GM12873 (cell line): ENCODE results near the gene TTYH1.
A peak's percentile ranks its signal among the peaks of the same experiment; 100 is the strongest.

ENCODE experiments used
- TF ChIP-seq, protein P1 (sequence below): IDR thresholded peaks from 2 replicates; pipeline ENCODE4 v1.5.1; 2012; ENCODE audit warnings: low read depth, mild to moderate bottlenecking, moderate library complexity, low read length, control low read depth; ENCODE audit not compliant: insufficient read depth; ENCODE audit errors: missing control alignments

Gene TTYH1

GRCh38 chr19:54462655-54463530, 47.6 kb downstream of the TTYH1 start:
- TF ChIP-seq, protein P1, sequence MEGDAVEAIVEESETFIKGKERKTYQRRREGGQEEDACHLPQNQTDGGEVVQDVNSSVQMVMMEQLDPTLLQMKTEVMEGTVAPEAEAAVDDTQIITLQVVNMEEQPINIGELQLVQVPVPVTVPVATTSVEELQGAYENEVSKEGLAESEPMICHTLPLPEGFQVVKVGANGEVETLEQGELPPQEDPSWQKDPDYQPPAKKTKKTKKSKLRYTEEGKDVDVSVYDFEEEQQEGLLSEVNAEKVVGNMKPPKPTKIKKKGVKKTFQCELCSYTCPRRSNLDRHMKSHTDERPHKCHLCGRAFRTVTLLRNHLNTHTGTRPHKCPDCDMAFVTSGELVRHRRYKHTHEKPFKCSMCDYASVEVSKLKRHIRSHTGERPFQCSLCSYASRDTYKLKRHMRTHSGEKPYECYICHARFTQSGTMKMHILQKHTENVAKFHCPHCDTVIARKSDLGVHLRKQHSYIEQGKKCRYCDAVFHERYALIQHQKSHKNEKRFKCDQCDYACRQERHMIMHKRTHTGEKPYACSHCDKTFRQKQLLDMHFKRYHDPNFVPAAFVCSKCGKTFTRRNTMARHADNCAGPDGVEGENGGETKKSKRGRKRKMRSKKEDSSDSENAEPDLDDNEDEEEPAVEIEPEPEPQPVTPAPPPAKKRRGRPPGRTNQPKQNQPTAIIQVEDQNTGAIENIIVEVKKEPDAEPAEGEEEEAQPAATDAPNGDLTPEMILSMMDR, result peak; percentile 29

DNA sequence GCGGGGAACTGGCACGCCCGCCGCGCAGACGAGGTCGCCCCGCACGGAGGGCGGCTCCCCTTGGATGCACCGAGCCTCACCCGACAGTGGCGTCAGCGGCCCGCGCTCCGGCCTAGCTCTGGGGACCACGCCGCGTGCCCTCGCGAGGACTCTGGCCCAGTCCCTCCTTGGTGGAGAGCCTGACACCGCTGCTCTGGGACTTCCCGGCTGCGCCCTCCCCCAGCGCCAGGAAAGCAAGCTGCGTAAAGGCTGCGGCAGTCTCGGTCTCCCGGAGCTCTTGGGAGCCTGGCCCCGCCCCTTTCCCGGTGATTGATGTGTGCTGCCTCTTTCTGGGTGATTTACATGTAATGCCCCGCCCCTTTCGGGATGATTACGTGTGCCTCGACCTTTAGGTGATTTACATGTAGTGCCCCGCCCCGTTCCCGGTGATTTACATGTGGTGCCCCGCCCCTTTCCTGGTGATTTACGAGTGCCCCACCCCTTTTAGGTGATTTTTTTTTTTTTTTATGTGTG, 48.3 kb downstream of the TTYH1 start, which contains the start of gene LENG9:
TSS of gene LENG9 (minus strand) at position 248 of the 513 bp plus-strand sequence. CDS start 252 bp downstream, outside the sequence.
- TF ChIP-seq, protein P1, result no peak

- TF ChIP-seq, protein P1, result no peak
These were observed 48.9 kb downstream of the TTYH1 start for GRCh38 chr19:54464044-54464629.

DNA sequence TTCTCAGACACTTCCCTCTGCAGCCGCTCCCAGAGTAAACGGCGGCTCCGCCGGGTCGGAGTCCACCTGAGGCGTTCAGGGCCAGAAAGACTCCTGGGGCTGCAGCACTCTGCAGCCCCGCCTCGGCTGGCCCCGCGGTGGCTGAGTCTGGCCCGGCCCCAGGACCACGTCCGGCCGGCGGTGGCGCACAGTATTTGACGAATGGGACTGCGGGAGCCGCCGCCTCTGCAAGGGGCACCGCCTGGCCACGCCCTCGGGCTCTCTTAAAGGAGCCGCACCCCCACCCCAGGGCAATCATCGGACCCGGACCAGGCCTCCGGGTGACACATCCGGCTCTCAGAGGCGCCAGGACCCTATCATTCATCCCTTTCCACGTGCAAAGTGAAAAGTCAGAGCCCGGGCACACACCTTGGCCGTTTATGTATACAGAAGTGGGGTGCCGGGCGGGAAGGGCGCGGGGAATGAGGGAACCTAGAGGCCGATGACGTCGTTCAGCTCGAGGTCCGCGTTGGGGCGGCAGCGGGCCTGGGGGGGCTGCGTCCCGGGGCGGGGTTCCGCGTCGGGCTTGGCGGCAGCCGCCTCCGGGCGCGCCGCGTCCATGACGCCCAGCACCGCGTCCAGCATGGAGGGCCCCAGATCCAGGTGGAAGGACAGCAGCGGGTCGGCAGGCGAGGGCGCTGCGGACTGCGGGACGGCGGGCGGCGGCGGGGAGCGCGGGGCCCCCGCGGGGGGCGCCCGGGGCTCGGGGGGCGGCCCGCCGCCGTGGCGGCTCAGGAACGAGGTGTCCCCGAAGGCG, 49.6 kb downstream of the TTYH1 start:
- TF ChIP-seq, protein P1, result no peak

GRCh38 chr19:54465426-54466109, 50.3 kb downstream of the TTYH1 start:
- TF ChIP-seq, protein P1, result no peak

DNA sequence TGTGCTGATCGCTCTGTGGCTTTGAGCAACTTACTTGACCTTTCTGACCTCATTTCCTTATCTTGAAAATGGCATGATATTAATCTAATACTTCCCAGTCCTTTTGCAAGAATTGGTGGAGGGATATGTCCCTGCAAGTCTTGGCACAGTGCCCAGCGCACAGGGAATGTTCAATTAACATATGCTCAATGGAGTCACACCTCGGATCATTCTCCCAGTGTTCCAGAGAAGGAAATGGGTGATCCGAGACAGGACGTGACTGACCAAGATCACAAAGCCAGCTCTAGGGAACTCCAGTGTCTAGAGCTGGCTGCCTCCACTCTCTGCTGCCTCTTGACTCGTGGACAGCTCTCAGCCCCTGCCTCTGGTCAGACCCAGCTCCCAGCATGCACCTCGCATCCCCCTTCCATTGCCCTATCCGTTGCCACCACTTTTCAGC, 54.3 kb downstream of the TTYH1 start:
- TF ChIP-seq, protein P1, result no peak
